ENCODE data around the gene KCTD2. TPM values are rescaled to one million over a fixed set of nuclear protein-coding genes. Genes with fewer than 3 reads are reported as not detected.

KCTD2 gene
- polyA plus RNA-seq, 1 of the 3 experiments (the other 2 are of a cell fraction), result 27.5 TPM

GRCh38 chr17:75077496-75078283 is 30.7 kb downstream of the KCTD2 start:
- no peak overlapping the region for H3K4me3 ChIP-seq (ENCODE audit: low read depth in 2 of 2, low read length in 1 of 2)
- ChIA-PET CTCF (interaction anchor here (1.5 to 2.6 kb wide), 4 partner anchors 15 to 36 kb away, joined by 3 to 16 read pairs (median 6); no protein-coding TSS in a partner anchor), POLR2A (no interaction called here)

GRCh38 chr17:75078284-75079022 is 31.4 kb downstream of the KCTD2 start:
- no peak for DNase-seq
- CTCF ChIA-PET, result interaction anchor here (1.0 to 2.6 kb wide), 4 partner anchors 9 to 35 kb away, joined by 4 to 16 read pairs (median 6); no protein-coding TSS in a partner anchor
- H3F3A ChIP-seq (replicated peaks; ENCODE audit: insufficient read depth), result peaks cover 4% of the 10 kb centered on the region
- POLR2A ChIA-PET, result interaction anchor here (0.6 kb wide), 1 partner anchor 53 kb away, joined by 3 read pairs; the partner anchor contains the start of gene NT5C
- peak overlapping the region; percentile 49 for H3K4me2 ChIP-seq
- H3K27ac ChIP-seq (ENCODE audit: low read depth in 2 of 2, low read length in 1 of 2), result peak overlapping the region in 1 of 2 experiments; percentile 38; a peak in 1 of 4 replicates
- H2AFZ ChIP-seq (ENCODE audit: low read depth), result peak overlapping the region; percentile 76
- H3K9me3 ChIP-seq, result no peaks in the 10 kb centered on the region
- H3K9me2 ChIP-seq, result no peaks in the 10 kb centered on the region
- H3K36me3 ChIP-seq (replicated peaks in 1 of 2; ENCODE audit: control insufficient read depth in 1 of 2, insufficient read depth in 2 of 2, low read length in 1 of 2), result no peaks in the 10 kb centered on the region
- H3K9ac ChIP-seq, result no peak overlapping the region
- no peaks in the 10 kb centered on the region for H4K20me1 ChIP-seq (ENCODE audit: insufficient read depth)
- WGBS (ENCODE audit: low lambda C conversion rate), result 52% methylated on average over 17 of the region's 17 CpGs
- H3K4me3 ChIP-seq (ENCODE audit: low read depth in 2 of 2, low read length in 1 of 2), result no peak overlapping the region
- H3K27me3 ChIP-seq (ENCODE audit: insufficient read depth), result no peaks in the 10 kb centered on the region
- no peaks in the 10 kb centered on the region for H3K79me2 ChIP-seq (ENCODE audit: insufficient read depth)
- H3K4me1 ChIP-seq (ENCODE audit: control insufficient read depth in 1 of 2, insufficient read depth in 2 of 2, low read depth in 1 of 2, low read length in 1 of 2), result peaks cover 5 to 18% of the 10 kb centered on the region in 2 experiments; a peak in 3 of 4 replicates
- TF ChIP-seq MEF2A (IDR thresholded peaks at IDR 0.05; ENCODE audit: borderline replicate concordance, low read depth), result no peak
- TF ChIP-seq POLR2AphosphoS5 (IDR thresholded peaks at IDR 0.05; ENCODE audit: low read depth, low read length), result no peak
- TF ChIP-seq, protein P1, sequence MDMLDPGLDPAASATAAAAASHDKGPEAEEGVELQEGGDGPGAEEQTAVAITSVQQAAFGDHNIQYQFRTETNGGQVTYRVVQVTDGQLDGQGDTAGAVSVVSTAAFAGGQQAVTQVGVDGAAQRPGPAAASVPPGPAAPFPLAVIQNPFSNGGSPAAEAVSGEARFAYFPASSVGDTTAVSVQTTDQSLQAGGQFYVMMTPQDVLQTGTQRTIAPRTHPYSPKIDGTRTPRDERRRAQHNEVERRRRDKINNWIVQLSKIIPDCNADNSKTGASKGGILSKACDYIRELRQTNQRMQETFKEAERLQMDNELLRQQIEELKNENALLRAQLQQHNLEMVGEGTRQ (IDR thresholded peaks at IDR 0.05; ENCODE audit: borderline replicate concordance, low read depth, low read length), result no peak
- TF ChIP-seq ZBTB33 (IDR thresholded peaks at IDR 0.05; ENCODE audit: borderline replicate concordance, low read depth), result no peak
- TF ChIP-seq, protein P2, sequence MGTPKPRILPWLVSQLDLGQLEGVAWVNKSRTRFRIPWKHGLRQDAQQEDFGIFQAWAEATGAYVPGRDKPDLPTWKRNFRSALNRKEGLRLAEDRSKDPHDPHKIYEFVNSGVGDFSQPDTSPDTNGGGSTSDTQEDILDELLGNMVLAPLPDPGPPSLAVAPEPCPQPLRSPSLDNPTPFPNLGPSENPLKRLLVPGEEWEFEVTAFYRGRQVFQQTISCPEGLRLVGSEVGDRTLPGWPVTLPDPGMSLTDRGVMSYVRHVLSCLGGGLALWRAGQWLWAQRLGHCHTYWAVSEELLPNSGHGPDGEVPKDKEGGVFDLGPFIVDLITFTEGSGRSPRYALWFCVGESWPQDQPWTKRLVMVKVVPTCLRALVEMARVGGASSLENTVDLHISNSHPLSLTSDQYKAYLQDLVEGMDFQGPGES (IDR thresholded peaks at IDR 0.05; ENCODE audit: low read depth, low read length), result no peak
- TF ChIP-seq RXRA (IDR thresholded peaks at IDR 0.05; ENCODE audit: borderline replicate concordance, low read depth), result no peak
- no peak for TF ChIP-seq MXI1 (IDR thresholded peaks at IDR 0.05; ENCODE audit: low read depth, low read length)
- TF ChIP-seq EP300 (IDR thresholded peaks at IDR 0.05; ENCODE audit: borderline replicate concordance in 1 of 2, low read depth in 1 of 2, low read length in 1 of 2), result 0 out of 4 replicates have a peak, but pooled peaks of 1 of the 2 experiments have one; percentile 17
- TF ChIP-seq GATA2 (CRISPR knock-in tag; IDR thresholded peaks at IDR 0.05), result no peak
- peak; percentile 84 for TF ChIP-seq MAX (IDR thresholded peaks at IDR 0.05; ENCODE audit: low read depth)
- TF ChIP-seq NFIC (IDR thresholded peaks at IDR 0.05; ENCODE audit: borderline replicate concordance), result no peak
- TF ChIP-seq, protein P3, sequence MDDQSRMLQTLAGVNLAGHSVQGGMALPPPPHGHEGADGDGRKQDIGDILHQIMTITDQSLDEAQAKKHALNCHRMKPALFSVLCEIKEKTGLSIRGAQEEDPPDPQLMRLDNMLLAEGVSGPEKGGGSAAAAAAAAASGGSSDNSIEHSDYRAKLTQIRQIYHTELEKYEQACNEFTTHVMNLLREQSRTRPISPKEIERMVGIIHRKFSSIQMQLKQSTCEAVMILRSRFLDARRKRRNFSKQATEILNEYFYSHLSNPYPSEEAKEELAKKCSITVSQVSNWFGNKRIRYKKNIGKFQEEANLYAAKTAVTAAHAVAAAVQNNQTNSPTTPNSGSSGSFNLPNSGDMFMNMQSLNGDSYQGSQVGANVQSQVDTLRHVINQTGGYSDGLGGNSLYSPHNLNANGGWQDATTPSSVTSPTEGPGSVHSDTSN (IDR thresholded peaks at IDR 0.05), result no peak
- TF ChIP-seq TCF12 (IDR thresholded peaks at IDR 0.05), result peak; percentile 31; the same call in 1 of the 2 replicates
- TF ChIP-seq TEAD4 (IDR thresholded peaks at IDR 0.05; ENCODE audit: borderline replicate concordance, insufficient read depth), result peak; percentile 51; the same call in 1 of the 2 replicates
- no peak for TF ChIP-seq CTCF (IDR thresholded peaks at IDR 0.05)

More at GRCh38 chr17:75077496-75078283, 30.7 kb downstream of the KCTD2 start:
- Histone ChIP-seq H3K27me3 (ENCODE audit: insufficient read depth) (no peaks in the 10 kb centered on the region), H3K27ac (ENCODE audit: low read depth in 2 of 2, low read length in 1 of 2) (no peak overlapping the region), H3K79me2 (ENCODE audit: insufficient read depth) (no peaks in the 10 kb centered on the region), H4K20me1 (ENCODE audit: insufficient read depth) (no peaks in the 10 kb centered on the region), H3K4me1 (ENCODE audit: control insufficient read depth in 1 of 2, insufficient read depth in 2 of 2, low read depth in 1 of 2, low read length in 1 of 2) (peaks cover 5 to 18% of the 10 kb centered on the region in 2 experiments; a peak in 3 of 4 replicates), H3K9ac (no peak overlapping the region), H3F3A (replicated peaks; ENCODE audit: insufficient read depth) (peaks cover 4% of the 10 kb centered on the region), H3K9me3 (no peaks in the 10 kb centered on the region), H3K9me2 (no peaks in the 10 kb centered on the region), H2AFZ (ENCODE audit: low read depth) (no peak overlapping the region), H3K4me2 (0 out of 2 replicates have a peak overlapping the region, but pooled peaks have one; percentile 49), H3K36me3 (replicated peaks in 1 of 2; ENCODE audit: control insufficient read depth in 1 of 2, insufficient read depth in 2 of 2, low read length in 1 of 2) (no peaks in the 10 kb centered on the region)
- DNase-seq, result no peak
- TF ChIP-seq EP300 (IDR thresholded peaks at IDR 0.05; ENCODE audit: borderline replicate concordance in 1 of 2, low read depth in 1 of 2, low read length in 1 of 2), result no peak
- 94% methylated on average over 46 of the region's 53 CpGs for WGBS (ENCODE audit: low lambda C conversion rate)
